Activated CD8-positive, alpha-beta memory T cell treated with anti-CD3 and anti-CD28 coated beads for 4 hours (primary cell): ENCODE data around the gene CATSPER3.

Experiments
- DNase-seq, 2 donors: peaks; one replicate each; pipeline ENCODE4 v3.0.0-alpha.2; 2020; ENCODE audit warnings: low read depth in 2 of 2

CATSPER3 gene

DNA sequence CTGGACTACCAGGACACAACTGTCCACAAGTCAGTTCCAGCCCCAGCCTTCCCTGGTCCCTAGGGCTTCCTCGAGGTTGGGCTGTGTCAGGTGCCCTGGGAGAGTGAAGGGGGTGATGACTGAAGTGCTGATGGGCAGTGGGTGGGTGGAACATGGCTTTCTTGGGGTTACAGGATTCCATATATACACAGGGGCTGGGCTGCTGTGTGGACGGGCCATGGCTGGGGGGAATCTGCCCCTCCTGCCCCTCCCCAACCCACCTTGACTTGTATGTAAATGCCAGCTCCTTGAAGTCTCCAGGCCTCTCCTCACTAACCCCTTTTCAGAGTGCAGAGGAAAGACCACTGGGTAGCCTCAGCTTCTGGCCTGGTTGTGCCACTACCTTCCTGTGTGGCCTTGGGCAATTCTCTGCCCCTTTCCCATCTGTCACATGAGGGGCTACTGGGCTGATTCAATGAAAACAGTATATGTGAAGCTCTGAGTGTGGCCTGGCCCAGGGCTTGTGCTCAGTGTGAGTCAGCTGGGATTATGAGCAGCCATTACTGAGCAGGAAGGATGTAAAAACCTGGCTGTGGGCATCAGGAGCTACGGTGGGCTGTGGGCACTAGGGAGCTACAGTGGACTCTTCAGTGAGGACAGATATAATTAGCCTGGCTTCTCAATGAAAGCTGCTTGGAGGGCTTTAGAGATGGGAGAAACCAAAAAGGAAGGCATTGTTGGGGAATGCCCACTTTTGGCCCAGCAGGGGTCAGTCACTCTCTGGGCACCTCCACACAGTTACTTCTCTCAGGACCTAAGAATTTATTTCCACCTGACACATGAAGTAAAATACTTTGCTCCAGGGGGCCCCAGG lies 43.0 kb downstream of the CATSPER3 start:
- no peak for DNase-seq

DNA sequence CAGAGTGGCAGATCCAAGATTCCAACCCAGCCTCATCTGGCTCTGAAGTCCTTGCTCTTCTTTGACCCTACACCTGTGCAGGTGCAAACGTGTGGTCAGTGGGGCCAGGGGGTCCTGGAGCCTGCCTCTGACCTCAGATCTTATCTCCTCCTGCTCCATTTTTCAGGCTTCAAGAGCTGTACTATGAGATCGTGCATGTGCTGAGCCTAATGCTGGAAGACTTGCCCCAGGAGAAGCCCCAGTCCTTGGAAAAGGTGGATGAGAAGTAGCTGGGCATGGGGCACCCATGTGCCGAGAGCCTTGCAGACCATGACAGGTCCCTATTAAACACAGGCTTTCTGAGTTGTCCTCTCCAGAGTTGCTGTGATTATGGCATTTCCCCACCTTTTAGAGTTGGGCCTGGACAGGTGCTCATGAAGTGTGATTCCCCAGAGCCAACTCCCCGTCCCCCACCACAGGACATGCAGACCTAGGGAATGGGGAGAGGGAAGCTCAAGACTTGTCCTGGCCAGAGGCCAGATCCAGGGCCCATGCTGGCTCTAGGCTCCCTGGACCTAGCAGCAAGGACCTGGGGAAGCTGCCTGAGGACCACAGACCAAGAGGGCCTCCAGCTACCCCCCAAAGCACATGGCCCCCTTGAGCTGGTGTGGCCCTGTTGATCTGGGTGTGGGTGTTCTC lies 43.8 kb downstream of the CATSPER3 start:
- no peak for DNase-seq

DNA sequence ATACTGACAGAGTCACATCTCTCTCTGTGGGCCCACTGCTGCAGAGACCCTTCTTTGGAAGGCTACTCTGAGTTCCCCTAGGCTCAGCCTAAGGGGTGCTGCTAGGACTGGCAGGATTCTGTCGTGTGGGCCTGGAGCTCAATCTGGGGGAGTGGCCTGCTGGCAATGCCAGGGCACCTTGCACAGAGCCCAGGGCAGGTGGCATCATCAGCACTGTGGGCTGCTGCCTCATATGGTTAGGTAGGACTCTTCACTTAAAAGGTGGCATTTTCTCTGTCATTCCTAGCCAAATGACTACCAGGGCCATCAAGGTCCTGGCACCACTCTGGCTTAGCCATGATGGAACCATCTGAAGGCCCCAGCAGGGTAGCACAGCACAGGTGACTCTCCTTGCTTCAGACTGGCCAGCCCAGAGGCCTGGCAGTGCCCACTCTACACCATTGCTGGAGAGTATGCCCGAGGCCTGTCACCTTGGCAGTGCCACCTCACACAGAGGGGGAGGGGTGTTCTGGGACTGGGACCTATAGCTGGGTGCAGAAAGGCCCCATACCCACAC lies 44.4 kb downstream of the CATSPER3 start:
- no peak for DNase-seq

DNA sequence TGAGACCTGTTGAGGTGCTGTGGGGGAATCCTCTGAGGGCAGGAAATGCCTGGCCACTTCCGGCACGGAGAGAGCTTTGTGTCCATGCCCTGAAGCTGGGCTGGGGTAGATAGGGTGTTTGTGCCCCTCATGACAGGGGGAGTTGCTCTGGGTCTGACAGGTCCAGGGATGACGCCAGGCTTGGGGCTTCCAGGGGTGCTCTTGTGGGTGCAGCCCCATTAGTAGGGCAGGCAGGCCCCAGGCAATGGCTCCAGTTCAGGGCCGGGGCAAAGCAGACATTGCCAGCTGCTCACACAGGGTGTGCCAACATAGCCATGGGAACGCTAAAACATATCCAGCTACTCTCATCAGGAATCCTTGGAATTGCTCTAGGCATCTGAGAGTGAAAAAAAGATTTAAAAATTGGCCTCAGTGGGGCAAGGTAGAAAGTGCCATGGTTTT lies 45.3 kb downstream of the CATSPER3 start:
- DNase-seq = no peak

DNA sequence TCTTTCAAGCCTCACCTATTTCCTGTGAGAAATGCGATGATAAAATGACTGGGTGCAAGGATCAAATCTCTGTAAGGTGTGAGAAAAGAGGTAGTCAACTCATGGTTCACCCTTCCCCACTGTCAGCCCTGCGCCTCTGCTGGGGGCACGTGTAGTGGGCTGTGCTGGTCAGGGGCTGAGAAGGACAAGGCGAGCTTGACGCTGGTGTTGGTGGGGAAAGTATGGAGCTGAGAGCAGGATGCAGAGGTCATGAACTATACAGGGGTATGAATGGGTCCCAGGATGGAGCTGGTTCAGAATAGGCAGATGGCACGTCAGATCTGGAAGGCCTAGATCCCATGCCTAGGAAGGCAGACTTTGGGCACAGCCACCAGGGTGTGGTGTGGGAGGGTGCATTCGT lies 45.7 kb downstream of the CATSPER3 start:
- no peak for DNase-seq

DNA sequence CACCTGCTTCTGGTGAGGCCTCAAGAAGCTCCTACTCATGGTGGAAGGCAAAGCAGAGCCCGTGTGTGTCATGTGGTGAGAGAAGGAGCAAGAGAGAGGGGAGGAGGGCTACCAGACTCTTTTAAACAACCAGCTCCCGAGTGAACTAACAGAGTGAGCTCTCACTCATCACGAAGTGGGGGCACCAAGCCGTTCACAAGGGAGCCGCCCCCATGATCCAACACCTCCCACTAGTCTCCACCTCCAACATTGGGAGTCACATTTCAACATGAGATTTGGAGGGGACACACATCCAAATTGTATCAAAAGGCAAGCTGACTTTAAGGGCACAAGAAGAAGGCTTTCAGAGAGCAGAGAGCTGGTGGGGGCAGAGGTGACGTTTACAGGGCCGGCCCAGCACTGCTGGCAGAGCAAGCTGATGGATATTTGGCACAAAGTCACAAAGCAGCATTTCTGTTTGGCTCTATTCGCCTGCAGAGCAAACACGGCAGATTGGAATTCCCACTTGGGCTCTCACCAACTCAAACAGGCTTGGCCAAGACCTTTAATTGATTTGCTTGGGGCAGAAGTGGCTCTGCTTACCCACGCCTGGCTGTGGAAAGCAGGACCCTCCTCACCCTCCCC lies 46.4 kb downstream of the CATSPER3 start:
- no peak for DNase-seq

DNA sequence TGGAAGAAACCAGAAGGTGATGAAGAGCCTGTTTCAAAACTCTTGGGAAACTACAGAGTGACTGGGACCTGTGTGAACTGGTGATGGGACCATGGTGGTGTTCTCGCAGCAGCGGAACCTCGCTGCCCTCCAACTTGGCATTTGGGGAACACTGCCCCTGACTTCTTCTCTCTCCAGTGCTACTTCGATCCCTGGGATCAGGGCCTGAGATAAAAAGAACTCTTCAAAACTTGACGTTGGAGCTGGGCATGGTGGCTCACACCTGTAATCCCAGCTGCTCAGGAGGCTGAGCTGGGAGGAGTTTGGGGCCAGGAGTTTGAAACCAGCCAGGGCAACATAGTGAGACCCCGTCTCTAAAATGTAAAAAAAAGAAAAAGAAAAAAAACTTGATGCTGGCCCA lies 48.2 kb downstream of the CATSPER3 start:
- DNase-seq = no peak

DNA sequence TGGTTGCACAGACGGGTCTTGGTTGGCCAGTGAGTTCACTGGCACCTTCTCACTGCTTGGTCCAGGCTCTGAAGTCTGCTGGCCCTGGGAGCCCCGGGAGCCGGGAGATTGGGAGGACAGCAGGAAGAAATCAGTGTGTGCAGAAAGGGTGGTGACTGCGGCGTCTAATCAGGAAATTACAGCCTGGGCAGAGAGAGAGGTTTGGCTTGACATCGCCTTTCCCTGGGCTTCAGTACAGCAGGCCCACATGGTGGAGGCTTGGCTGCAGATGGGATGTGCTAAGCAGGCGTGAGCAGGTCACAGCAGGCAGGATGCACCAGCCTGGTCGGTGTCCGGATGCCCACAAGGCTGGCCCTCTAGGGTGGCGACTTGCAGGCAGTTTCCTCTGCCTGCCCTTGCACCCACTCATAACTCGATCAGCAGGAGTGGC lies 49.2 kb downstream of the CATSPER3 start:
- no peak for DNase-seq

DNA sequence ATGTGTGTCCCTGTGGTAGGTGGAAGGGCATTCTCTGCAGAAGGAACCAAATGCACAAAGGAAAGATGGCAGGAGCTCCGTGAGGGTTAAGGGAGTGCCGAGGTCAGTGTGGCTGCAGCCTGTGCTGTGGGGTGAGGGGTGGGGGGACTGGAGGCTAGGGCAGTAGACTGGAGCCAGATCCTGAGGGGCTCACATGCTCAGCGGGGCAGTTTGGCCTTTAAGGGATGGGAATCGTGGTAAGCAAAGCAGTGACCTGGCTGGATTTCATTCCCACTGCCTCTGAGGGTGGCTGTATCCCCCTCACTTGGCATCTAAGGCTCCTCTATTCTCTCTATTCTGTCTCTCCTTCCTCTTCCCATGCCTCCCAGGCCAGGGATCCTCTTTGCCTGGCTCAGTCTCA lies 50.8 kb downstream of the CATSPER3 start:
- no peak for DNase-seq

DNA sequence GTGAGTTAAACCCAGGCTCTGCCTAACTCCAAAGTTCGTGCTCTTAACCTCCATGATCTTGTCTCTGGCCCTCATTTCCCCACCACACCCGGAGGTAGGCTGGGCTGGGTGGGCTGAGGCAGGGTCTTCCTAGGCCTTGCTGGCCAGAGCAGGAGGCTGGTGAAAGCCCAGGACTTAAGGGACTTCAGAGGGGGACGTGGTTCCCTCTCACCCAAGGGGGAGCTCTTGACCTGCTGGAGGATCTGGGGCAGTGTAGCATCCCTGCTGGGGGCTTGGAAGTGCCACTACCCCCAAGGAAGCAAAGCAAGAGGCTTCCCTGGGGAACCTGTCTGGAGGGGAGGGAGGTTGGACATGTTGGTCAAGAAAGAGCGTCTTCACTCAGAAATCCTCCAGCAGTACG lies 51.6 kb downstream of the CATSPER3 start:
- no peak for DNase-seq

DNA sequence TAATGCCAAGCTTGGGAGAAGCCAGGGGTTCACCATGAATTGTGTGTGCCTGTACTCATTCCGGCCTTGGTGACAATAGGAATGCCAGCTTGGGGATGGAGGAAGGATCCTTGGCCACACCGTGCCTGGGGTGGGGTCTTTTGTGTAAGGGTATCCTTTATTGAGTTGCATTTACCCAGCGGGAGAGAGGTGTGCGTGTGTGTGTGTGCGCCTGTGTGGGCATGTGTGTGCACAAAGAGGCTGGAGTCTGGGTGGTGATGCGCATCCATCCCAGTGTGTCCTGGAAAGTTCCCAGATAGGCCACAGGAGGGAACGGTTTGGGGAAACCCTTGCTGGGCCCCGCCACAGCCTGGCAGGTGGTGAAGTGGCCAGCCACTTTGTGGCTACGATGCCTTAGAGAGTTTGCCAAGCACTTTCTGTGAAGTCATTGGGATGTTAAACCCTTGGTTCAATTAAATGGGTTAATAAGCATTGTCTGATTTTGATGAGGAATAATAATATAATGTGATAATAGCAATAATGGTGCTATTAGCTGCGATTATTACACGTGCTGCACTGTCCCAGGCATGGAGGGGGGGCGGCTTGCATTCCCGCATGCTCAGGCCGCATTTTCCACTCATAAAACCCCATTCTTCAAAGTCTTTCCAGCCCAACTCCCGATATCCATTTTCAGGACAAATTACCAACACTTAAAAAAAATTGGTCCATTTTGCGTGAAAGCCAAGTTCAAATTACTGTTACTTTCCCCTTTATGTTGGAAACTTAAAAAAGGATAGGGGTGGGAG lies 52.6 kb downstream of the CATSPER3 start:
- DNase-seq = no peak

DNA sequence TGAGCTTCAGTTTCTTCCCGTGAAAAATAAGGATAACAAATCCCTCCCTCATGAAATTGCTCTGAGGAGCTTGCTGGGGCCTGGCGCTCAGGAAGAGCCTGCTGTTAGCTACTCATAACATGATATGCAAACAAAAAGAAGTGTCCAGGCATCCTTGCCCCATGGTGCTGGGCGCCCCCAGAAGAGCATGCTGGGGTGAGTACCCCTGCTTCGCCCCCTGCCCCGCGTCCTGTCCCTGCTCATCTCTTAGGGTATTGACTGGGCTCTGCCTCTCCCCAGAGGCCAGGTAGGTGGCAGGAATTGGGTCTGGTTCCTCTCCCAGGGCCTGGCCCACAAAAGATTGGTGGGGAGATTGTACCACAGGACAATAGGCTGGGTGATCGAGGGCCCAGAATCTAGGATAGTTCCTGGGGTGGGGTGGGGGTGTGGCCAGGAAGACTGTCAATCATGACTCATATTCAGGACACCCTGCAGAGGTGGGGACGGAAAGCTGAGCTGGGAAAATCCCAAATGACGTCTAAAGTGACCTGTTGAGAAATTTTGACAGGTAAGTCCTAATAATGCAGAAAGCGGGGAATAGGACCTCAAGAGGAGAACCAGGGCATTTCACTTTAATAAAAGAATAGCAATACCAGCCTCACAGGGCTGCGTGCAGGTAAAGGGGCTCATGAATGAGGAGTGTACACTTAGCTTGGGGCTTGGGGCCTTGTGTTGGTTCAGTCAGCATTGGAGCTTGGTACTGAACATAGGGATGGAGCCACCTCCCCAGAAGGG lies 57.4 kb downstream of the CATSPER3 start:
- no peak for DNase-seq

DNA sequence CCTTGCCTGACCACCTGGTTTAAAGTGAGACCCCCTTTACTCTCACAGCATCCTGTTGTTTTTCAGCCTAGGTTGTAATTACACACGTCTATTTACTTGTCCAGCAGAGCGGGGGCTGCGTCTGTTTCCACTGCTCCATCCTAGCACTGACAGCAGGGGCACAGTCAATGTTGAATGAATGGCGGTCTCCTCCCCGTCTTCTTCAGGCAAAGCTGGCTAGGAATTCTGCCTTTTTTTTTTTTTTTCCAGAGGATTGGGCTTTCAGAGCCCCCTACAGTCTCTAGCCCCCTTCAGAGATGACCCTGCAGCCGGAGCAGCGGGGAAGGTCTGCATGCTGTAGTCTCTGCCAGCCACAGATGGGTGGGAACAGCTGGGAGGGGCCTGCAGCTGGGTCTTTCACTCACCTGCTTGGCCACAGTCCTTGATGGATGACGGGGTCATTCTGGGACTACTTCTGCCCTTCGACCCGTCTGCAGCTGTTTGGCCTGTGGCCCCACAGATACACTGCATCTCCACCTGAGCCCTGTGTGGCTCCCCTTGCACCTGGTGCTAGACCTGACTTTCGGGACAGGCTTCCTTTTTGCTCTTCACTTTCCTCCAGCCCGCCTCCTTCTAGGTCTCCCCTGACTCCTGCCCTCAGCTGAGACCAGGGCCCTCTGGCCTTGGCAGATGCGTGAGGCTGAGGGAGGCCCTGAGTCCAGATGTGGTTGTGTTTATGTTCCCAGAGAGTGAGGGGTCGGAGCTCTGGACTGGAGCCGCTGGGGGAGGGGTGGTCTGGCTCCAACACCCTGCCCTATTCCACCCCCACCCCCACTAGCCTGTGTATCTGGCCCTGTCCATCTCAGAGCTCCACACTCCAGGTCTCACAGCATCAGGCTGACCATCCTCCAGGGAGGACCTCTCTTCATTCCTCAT lies 58.3 kb downstream of the CATSPER3 start:
- no peak for DNase-seq

DNA sequence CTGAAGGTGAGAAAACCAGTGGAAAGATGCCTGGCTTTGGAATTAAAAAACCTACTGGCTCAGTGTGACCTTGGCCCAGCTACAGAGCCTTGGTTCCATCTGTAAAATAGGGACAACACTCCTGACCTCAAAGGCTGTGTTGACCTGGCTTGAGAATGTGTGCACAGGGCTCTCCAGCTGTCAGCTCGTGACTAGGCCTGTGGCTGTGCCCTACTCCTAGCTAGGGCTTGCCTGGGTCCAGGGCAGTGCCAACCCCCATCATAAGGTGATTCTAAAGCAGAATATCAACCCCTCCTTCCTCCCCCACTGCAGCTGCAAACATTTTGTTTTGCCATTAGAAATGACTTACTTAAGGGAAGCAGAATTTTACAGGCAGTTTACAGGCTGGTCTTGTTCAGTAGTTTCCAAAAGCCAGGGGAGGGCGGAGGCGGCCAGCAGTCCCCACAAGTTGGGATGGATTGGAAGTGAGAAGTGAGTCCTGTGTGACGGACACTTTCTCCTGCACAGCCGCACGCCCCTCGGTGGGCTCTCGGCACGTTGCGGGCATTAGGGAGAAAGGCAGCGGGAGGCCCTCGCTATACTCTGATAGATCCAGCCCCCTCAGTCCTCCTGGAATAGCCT lies 59.0 kb downstream of the CATSPER3 start:
- no peak for DNase-seq

DNA sequence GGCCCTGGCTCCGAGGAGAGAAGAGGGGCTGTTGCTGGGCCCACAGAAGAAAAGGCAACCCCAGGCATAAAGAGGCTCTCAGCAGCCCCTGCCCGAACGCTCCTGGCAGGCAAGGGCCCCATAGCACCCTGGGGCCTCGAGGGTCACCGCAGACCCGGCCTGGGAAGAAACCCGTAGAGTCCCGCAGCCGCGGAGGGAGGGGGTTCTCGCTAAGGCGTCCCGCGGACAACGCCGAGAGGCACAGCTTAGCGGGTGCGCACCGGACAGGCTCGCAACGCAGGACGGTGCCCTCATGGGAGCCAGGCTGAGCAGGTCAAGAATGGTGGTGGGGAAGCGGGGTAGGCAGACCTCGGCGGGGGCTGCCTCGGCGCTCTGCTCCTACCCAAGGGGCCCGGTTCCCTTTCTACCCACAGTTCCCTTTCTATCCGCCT lies 59.6 kb downstream of the CATSPER3 start:
- DNase-seq = no peak

DNA sequence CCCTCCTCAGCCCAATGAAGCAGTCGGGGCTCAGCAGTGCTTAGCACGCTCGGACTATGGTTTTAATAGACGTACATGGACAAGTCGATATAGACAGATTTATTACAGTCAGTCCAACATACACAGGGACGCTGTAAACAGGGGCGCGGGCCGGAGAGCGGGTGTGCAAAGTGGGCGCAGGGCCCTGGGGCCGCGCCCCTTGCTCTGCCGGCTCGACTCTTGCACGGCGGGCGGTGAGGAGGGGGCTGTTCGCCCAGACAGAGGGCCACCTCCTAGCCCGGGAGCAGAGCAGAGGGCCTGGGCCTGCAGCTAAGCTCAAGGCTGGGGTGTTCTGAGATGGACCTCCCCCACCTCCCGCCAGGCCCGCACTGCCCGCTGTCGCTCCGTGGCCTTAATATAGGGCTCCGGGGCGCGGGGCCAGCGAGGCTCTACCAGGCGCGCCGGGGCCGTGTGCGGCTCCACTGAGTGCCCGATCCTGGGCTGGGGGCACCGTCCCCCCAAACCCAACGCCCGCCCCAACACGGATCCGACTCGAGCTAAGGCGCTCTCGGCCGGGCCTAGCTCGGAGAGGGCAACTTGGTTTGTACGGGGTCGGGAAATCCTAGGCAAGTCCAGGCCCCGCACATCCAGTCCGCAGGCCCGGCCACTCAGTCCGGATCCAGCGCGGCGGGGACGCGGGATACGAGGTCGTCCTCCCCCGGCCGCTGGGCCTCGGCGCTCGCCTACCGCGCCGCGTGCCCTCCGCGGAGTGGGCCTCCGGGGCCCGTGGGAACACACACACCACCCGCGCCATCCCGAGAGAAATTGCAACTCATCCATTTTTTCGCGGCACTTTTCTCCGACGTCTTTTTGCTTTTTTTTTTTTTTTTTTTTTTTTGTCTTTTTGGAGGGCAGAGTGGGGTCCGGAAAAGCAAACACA lies 60.2 kb downstream of the CATSPER3 start:
- no peak for DNase-seq

DNA sequence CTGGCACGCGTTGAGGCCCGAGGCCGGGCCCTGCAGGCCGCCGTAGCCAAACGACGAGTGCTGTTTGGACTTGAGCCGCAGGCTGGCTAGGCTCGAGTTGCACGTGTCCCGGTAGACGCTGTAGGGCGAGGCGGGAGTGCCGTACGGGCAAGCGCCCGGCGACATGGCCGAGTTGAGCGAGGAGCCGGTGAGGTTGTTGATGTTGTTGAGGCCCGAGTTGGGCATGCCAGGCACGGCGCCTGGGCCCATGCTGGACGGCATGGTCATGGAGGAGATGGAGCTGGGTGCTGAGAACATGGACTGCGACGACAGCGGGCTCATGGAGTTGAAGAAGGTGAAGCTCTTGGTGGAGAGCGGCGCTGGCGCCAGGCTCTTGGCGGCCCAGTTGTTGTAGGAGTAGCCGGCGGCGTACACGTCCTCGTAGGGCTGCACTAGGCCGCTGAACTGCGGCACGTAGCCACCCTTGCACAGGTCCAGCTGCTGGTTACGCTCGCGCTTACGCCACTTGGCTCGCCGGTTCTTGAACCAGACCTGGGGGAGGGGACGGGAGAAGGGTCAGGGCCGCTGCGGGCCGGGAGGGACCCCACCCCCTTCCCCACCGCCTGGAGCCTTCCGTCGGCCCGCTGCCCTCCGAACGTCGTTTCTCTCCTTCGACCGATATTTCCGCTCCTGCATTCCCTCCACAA lies 61.2 kb downstream of the CATSPER3 start:
- DNase-seq = no peak
